ENCODE measurements around the gene TMEM131. TPM values are rescaled to one million over a fixed set of nuclear protein-coding genes. Genes with fewer than 3 reads are reported as not detected.

Gene TMEM131
- total and polyA plus RNA-seq, 2 experiments from 2014 or later, result 9.2 to 22.7 TPM

- TF ChIP-seq ETS1 (IDR thresholded peaks at IDR 0.05) (no peak), ZNF114 (CRISPR knock-in tag; IDR thresholded peaks at IDR 0.05) (no peak)
These were observed 41.5 kb upstream of the TMEM131 start (continued) for GRCh38 chr2:98037206-98037605.

- Histone ChIP-seq H3K4me3 (no peak overlapping the region), H3K4me1 (ENCODE audit: insufficient read depth) (no peaks in the 10 kb centered on the region; the same call in 1 of the 2 replicates), H3K79me2 (replicated peaks; ENCODE audit: insufficient read depth) (no peaks in the 10 kb centered on the region), H3K36me3 (ENCODE audit: insufficient read depth) (no peaks in the 10 kb centered on the region), H3K9me2 (ENCODE audit: insufficient read depth) (no peaks in the 10 kb centered on the region), H3F3A (replicated peaks; ENCODE audit: low read depth) (no peaks in the 10 kb centered on the region), H4K20me1 (replicated peaks; ENCODE audit: insufficient read depth) (no peaks in the 10 kb centered on the region), H3K27ac (ENCODE audit: low read depth) (no peak overlapping the region), H2AFZ (no peak overlapping the region), H3K27me3 (ENCODE audit: insufficient read depth) (no peaks in the 10 kb centered on the region), H3K4me2 (no peak overlapping the region)
- Mint-ChIP-seq H3K4me3 (no peak overlapping the region), H3K27me3 (ENCODE audit: insufficient read depth, low read depth, poor library complexity) (peaks cover 8% of the 10 kb centered on the region), H3K9me3 (peaks cover 5% of the 10 kb centered on the region; the same call in 1 of the 3 replicates), H3K27ac (no peak overlapping the region), H3K4me1 (peaks cover 25% of the 10 kb centered on the region), H3K36me3 (ENCODE audit: low read depth) (no peaks in the 10 kb centered on the region)
- DNase-seq (ENCODE audit: low spot score), result no peak
- ATAC-seq, result peak; percentile 19; the same call in 2 of the 3 replicates
- TF ChIP-seq ZNF114 (CRISPR knock-in tag; IDR thresholded peaks at IDR 0.05) (no peak), POLR2AphosphoS5 (IDR thresholded peaks at IDR 0.05; ENCODE audit: low read depth) (no peak), CREB1 (CRISPR knock-in tag; IDR thresholded peaks at IDR 0.05; ENCODE audit: low read depth) (no peak), ZNF331 (CRISPR knock-in tag; IDR thresholded peaks at IDR 0.05; ENCODE audit: low read depth) (no peak), CTCF (conservative IDR thresholded peaks at IDR 0.05; ENCODE audit: low read depth in 2 of 2) (no peak), NANOG (IDR thresholded peaks at IDR 0.05; ENCODE audit: borderline replicate concordance) (no peak), ZNF462 (CRISPR knock-in tag; IDR thresholded peaks at IDR 0.05) (no peak), EZH2phosphoT487 (IDR thresholded peaks at IDR 0.05; ENCODE audit: unreplicated experiment) (no peak), JUNB (IDR thresholded peaks at IDR 0.05; ENCODE audit: unreplicated experiment) (no peak), ETS1 (IDR thresholded peaks at IDR 0.05) (no peak)
These were observed 40.7 kb upstream of the TMEM131 start for GRCh38 chr2:98036349-98037000.
